Measurements from ENCODE around the gene CAMKV. TPM values are rescaled to one million over a fixed set of nuclear protein-coding genes. Genes with fewer than 3 reads are reported as not detected.
A peak's percentile ranks its signal among the peaks of the same experiment; 100 is the strongest.

The CAMKV gene
- total and polyA plus RNA-seq, 10 of the 15 experiments (the other 5 are each of a cell fraction or from before 2014, with no cell fraction given) = 0.06 to 0.20 TPM; not detected in 8

DNA sequence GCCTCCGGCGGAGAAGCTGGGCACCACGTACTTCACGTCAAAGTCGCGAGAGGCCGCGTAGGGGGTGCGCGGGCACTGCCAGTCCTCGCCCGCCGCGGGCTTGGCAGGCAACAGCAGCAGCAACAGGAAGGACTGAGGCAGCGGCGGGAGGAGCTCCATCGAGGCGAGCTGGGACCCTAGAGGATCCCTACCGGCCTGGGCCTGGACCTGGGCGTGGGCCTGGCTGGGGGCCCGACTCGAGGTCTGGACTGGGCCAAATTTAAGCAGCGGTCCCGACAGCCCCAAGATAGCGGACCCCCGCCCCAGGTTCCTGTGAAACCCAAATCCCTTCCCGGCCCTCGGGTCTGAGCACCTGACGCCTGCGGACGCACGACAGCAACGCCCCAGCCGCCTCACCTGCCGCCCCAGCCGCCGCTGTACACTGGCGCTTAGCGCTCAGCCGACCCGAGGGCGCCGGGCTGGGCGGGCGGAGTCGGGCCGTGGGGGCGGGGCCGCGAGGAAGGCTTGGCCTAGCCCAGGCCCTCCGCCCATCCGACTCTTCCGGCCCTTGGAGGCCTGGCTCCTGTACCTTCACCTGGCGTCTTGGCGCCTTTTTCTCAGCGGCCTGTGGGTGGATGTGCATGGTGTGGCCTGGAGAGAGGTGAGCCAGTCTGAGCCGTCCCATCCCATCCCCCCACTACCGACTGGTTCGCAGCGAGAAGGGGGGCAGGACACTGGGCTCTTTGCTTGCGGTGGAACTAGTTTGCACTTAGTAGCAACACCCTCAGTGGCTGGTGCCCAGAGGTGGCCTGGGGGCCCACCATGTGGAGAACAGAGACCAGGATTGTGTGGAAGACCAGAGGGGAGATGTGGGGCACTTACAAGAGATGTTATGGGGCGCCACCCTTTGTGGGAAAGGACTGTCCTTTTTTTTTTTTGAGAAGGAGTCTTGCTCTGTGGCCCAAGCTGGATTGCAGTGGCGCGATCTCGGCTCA is 34.0 kb upstream of the CAMKV start, which contains the start of gene MST1R:
TSS of gene MST1R (minus strand) at position 423 of the 974 bp plus-strand sequence. CDS start at position 159, 264 bp downstream.
- in situ Hi-C loops (cut with MboI) (no loop called here), intact Hi-C loops (cut with micrococcal nuclease; ENCODE audit: unreplicated experiment) (no loop called here)
- ChIA-PET POLR2A (interaction anchor here (0.6 to 1.4 kb wide), 2 partner anchors 7 to 65 kb away, joined by 3 to 4 read pairs; no protein-coding TSS in a partner anchor), SMC1A (ENCODE audit: uncharacterized antibody, unreplicated experiment) (interaction anchor here (0.7 kb wide), 1 partner anchor 64 kb away, joined by 4 read pairs; no protein-coding TSS in a partner anchor), RAD21 (ENCODE audit: unreplicated experiment) (interaction anchor here (2.5 to 3.3 kb wide), 2 partner anchors 65 to 101 kb away, joined by 13 to 19 read pairs; partner anchors contain the start of gene INKA1), CTCF (interaction anchor here (1.2 to 8.4 kb wide), 3 partner anchors 64 to 183 kb away, joined by 4 to 70 read pairs (median 59); partner anchors contain the start of gene INKA1)
- H3K4me3 ChIP-seq = peak within 1 kb of the TSS; percentile 60
- no peaks in the 10 kb centered on the region for H4K20me1 ChIP-seq (ENCODE audit: control insufficient read depth, insufficient read depth)
- DNase-seq (ENCODE audit: low read depth, low spot score) (peak; percentile 28), FAIRE-seq (no peak), ATAC-seq (peak; percentile 94)
- no peaks in the 10 kb centered on the region for H3K9me3 ChIP-seq (replicated peaks; ENCODE audit: control insufficient read depth, insufficient read depth, low read length)
- peak within 1 kb of the TSS; percentile 55 for H2AFZ ChIP-seq (ENCODE audit: control insufficient read depth, low read depth, low read length)
- H3K4me2 ChIP-seq (ENCODE audit: control insufficient read depth, insufficient read depth) = peak within 1 kb of the TSS; percentile 51
- H3K36me3 ChIP-seq (ENCODE audit: control insufficient read depth in 2 of 2, insufficient read depth in 2 of 2, low read length in 1 of 2) = no peaks in the 10 kb centered on the region; a peak in 1 of 4 replicates
- no peaks in the 10 kb centered on the region for H3K79me2 ChIP-seq (ENCODE audit: control insufficient read depth, insufficient read depth, low read length)
- peak within 1 kb of the TSS; percentile 52 for H3K27ac ChIP-seq (ENCODE audit: control insufficient read depth, insufficient read depth)
- WGBS (ENCODE audit: insufficient coverage, insufficient replicate concordance, low lambda C conversion rate, missing lambda C conversion rate) = 49% methylated on average over 51 of the region's 65 CpGs
- H3K27me3 ChIP-seq (replicated peaks in 1 of 2; ENCODE audit: control insufficient read depth in 2 of 2, insufficient read depth in 2 of 2, low read length in 1 of 2) = no peaks in the 10 kb centered on the region
- H3K9ac ChIP-seq (ENCODE audit: control insufficient read depth, insufficient read depth, low read length) = peak within 1 kb of the TSS; percentile 47
- BruUV-seq (replicated peaks) = TSS peak; percentile 82
- peaks cover 25% of the 10 kb centered on the region for H3K4me1 ChIP-seq (ENCODE audit: control insufficient read depth, insufficient read depth, low read length)
- TF ChIP-seq CREB1 (IDR thresholded peaks at IDR 0.05; ENCODE audit: low read depth) = peak; percentile 37; the same call in 1 of the 2 replicates
- TF ChIP-seq, protein P1, sequence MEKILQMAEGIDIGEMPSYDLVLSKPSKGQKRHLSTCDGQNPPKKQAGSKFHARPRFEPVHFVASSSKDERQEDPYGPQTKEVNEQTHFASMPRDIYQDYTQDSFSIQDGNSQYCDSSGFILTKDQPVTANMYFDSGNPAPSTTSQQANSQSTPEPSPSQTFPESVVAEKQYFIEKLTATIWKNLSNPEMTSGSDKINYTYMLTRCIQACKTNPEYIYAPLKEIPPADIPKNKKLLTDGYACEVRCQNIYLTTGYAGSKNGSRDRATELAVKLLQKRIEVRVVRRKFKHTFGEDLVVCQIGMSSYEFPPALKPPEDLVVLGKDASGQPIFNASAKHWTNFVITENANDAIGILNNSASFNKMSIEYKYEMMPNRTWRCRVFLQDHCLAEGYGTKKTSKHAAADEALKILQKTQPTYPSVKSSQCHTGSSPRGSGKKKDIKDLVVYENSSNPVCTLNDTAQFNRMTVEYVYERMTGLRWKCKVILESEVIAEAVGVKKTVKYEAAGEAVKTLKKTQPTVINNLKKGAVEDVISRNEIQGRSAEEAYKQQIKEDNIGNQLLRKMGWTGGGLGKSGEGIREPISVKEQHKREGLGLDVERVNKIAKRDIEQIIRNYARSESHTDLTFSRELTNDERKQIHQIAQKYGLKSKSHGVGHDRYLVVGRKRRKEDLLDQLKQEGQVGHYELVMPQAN (conservative IDR thresholded peaks at IDR 0.05) = no peak
- peak; percentile 80 for TF ChIP-seq POLR2A (IDR thresholded peaks at IDR 0.05; ENCODE audit: low read depth, low read length)
- TF ChIP-seq RB1 (IDR thresholded peaks at IDR 0.05; ENCODE audit: borderline replicate concordance) = peak; percentile 86; the same call in 1 of the 2 replicates
- no peak for TF ChIP-seq RCOR1 (conservative IDR thresholded peaks at IDR 0.05; ENCODE audit: low read depth, low read length)
- TF ChIP-seq SMAD5 (IDR thresholded peaks at IDR 0.05; ENCODE audit: low read depth) = no peak
- TF ChIP-seq BHLHE40 (IDR thresholded peaks at IDR 0.05; ENCODE audit: borderline replicate concordance in 1 of 2, low read depth in 2 of 2, low read length in 1 of 2) = peak; percentile 9 to 54; a peak in 1 of 4 replicates
- TF ChIP-seq, protein P2, sequence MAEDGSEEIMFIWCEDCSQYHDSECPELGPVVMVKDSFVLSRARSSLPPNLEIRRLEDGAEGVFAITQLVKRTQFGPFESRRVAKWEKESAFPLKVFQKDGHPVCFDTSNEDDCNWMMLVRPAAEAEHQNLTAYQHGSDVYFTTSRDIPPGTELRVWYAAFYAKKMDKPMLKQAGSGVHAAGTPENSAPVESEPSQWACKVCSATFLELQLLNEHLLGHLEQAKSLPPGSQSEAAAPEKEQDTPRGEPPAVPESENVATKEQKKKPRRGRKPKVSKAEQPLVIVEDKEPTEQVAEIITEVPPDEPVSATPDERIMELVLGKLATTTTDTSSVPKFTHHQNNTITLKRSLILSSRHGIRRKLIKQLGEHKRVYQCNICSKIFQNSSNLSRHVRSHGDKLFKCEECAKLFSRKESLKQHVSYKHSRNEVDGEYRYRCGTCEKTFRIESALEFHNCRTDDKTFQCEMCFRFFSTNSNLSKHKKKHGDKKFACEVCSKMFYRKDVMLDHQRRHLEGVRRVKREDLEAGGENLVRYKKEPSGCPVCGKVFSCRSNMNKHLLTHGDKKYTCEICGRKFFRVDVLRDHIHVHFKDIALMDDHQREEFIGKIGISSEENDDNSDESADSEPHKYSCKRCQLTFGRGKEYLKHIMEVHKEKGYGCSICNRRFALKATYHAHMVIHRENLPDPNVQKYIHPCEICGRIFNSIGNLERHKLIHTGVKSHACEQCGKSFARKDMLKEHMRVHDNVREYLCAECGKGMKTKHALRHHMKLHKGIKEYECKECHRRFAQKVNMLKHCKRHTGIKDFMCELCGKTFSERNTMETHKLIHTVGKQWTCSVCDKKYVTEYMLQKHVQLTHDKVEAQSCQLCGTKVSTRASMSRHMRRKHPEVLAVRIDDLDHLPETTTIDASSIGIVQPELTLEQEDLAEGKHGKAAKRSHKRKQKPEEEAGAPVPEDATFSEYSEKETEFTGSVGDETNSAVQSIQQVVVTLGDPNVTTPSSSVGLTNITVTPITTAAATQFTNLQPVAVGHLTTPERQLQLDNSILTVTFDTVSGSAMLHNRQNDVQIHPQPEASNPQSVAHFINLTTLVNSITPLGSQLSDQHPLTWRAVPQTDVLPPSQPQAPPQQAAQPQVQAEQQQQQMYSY (CRISPR knock-in tag; IDR thresholded peaks at IDR 0.05) = no peak
- TF ChIP-seq, protein P3, sequence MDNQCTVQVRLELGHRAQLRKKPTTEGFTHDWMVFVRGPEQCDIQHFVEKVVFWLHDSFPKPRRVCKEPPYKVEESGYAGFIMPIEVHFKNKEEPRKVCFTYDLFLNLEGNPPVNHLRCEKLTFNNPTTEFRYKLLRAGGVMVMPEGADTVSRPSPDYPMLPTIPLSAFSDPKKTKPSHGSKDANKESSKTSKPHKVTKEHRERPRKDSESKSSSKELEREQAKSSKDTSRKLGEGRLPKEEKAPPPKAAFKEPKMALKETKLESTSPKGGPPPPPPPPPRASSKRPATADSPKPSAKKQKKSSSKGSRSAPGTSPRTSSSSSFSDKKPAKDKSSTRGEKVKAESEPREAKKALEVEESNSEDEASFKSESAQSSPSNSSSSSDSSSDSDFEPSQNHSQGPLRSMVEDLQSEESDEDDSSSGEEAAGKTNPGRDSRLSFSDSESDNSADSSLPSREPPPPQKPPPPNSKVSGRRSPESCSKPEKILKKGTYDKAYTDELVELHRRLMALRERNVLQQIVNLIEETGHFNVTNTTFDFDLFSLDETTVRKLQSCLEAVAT (IDR thresholded peaks at IDR 0.05) = peak; percentile 64
- TF ChIP-seq CHD1 (IDR thresholded peaks at IDR 0.05; ENCODE audit: low read depth, low read length) = no peak
- no peak for TF ChIP-seq RAD51 (IDR thresholded peaks at IDR 0.05)
- TF ChIP-seq PAX5 (IDR thresholded peaks at IDR 0.05; ENCODE audit: borderline replicate concordance, low read depth, low read length) = 0 out of 2 replicates have a peak, but pooled peaks have one; percentile 16
- 0 out of 2 replicates have a peak, but pooled peaks have one; percentile 10 for TF ChIP-seq YY1 (IDR thresholded peaks at IDR 0.05; ENCODE audit: low read depth, low read length)
- no peak for TF ChIP-seq RELA (IDR thresholded peaks at IDR 0.05; ENCODE audit: borderline replicate concordance, partially characterized antibody)
- TF ChIP-seq ATF7 (IDR thresholded peaks at IDR 0.05; ENCODE audit: low read depth) = no peak
- TF ChIP-seq TCF12 (IDR thresholded peaks at IDR 0.05; ENCODE audit: low read depth, low read length) = 0 out of 2 replicates have a peak, but pooled peaks have one; percentile 50

Measured in GM12878 (cell line).